HepG2 (cell line): ENCODE data around the gene ITGB5. TPM values are rescaled to one million over a fixed set of nuclear protein-coding genes. Genes with fewer than 3 reads are reported as not detected.

Source experiments
- ARID5B ChIP-seq: IDR thresholded peaks from 2 replicates; pipeline ENCODE4 v1.4.0; 2020; ENCODE audit warnings: mild to moderate bottlenecking, missing genetic modification reagents
- CREB1 ChIP-seq, 2 experiments: fragments of 450-650 bp in 1 of 2; IDR thresholded peaks; 2 replicates each; pipeline ENCODE4 v1.6.1; 2016 to 2017; ENCODE audit warnings: control low read depth in 1 of 2, mild to moderate bottlenecking in 1 of 2, missing compliant biosample characterization in 1 of 2, missing genetic modification characterization in 1 of 2
- EHMT2 ChIP-seq: fragments of 200-600 bp; sonication (generic); IDR thresholded peaks from 2 replicates; pipeline ENCODE4 v1.7.0; 2017; ENCODE audit warnings: antibody characterized with exemption, low read depth, low read length, borderline replicate concordance
- FOXA3 ChIP-seq: IDR thresholded peaks from 2 replicates; pipeline ENCODE4 v1.6.1; 2016; ENCODE audit warnings: missing genetic modification reagents, missing compliant biosample characterization
- HIC2 ChIP-seq: sonication (generic); formaldehyde crosslinking; IDR thresholded peaks from 2 replicates; pipeline ENCODE4 v1.9.0; 2022; ENCODE audit warnings: low read depth, missing genetic modification reagents
- HNRNPLL ChIP-seq: fragments of 200-400 bp; formaldehyde crosslinking; IDR thresholded peaks from 2 replicates; pipeline ENCODE4 v1.6.1; 2017; ENCODE audit warnings: mild to moderate bottlenecking, low read depth, low read length; ENCODE audit not compliant: poor library complexity, severe bottlenecking
- HOXD1 ChIP-seq: sonication (generic); formaldehyde crosslinking; IDR thresholded peaks from 2 replicates; pipeline ENCODE4 v1.5.0; 2020; ENCODE audit warnings: missing genetic modification reagents
- ISX ChIP-seq: sonication (generic); formaldehyde crosslinking; conservative IDR thresholded peaks from 2 replicates; pipeline ENCODE4 v1.5.0; 2020; ENCODE audit warnings: missing genetic modification reagents
- MBD4 ChIP-seq: IDR thresholded peaks from 2 replicates; pipeline ENCODE4 v1.6.1; 2012; ENCODE audit warnings: low read length, inconsistent platforms, borderline replicate concordance
- PTBP1 ChIP-seq: fragments of 200-400 bp; formaldehyde crosslinking; IDR thresholded peaks from 2 replicates; pipeline ENCODE4 v1.6.1; 2018; ENCODE audit warnings: low read length, low read depth; ENCODE audit not compliant: poor library complexity, severe bottlenecking
- RFX1 ChIP-seq: fragments of 450-650 bp; IDR thresholded peaks from 2 replicates; pipeline ENCODE4 v1.6.1; 2017
- SIX1 ChIP-seq: sonication (generic); formaldehyde crosslinking; IDR thresholded peaks from 2 replicates; pipeline ENCODE4 v1.4.0; 2020; ENCODE audit warnings: missing genetic modification reagents, borderline replicate concordance
- SKIL ChIP-seq: sonication (generic); formaldehyde crosslinking; IDR thresholded peaks from 2 replicates; pipeline ENCODE4 v1.8.0; 2022; ENCODE audit warnings: missing genetic modification reagents, mild to moderate bottlenecking, moderate library complexity, borderline replicate concordance
- SP2 ChIP-seq: sonication (generic); formaldehyde crosslinking; IDR thresholded peaks from 2 replicates; pipeline ENCODE4 v1.5.1; 2020; ENCODE audit warnings: mild to moderate bottlenecking, missing genetic modification reagents
- TBX2 ChIP-seq: sonication (generic); formaldehyde crosslinking; IDR thresholded peaks from 2 replicates; pipeline ENCODE4 v1.5.0; 2020; ENCODE audit warnings: missing genetic modification reagents, mild to moderate bottlenecking, borderline replicate concordance
- ZNF432 ChIP-seq: sonication (generic); formaldehyde crosslinking; IDR thresholded peaks from 2 replicates; pipeline ENCODE4 v1.5.0; 2020; ENCODE audit warnings: missing genetic modification reagents, mild to moderate bottlenecking, borderline replicate concordance
- ZNF557 ChIP-seq: sonication (generic); formaldehyde crosslinking; IDR thresholded peaks from 2 replicates; pipeline ENCODE4 v1.4.0; 2020; ENCODE audit warnings: missing genetic modification reagents
- ZNF577 ChIP-seq: sonication (generic); formaldehyde crosslinking; IDR thresholded peaks from 2 replicates; pipeline ENCODE4 v1.4.0; 2020; ENCODE audit warnings: mild to moderate bottlenecking, low read depth, missing genetic modification reagents, borderline replicate concordance
- ZNF644 ChIP-seq: IDR thresholded peaks from 2 replicates; pipeline ENCODE4 v1.6.1; 2016; ENCODE audit warnings: low read depth
- ZNF674 ChIP-seq: sonication (generic); formaldehyde crosslinking; IDR thresholded peaks from 2 replicates; pipeline ENCODE4 v1.5.0; 2020; ENCODE audit warnings: low read depth, mild to moderate bottlenecking, missing genetic modification reagents
- ZNF720 ChIP-seq: sonication (generic); formaldehyde crosslinking; IDR thresholded peaks from 2 replicates; pipeline ENCODE4 v1.4.0; 2020; ENCODE audit warnings: missing genetic modification reagents
- polyA plus RNA-seq, 8 experiments: library from polyadenylated mRNA; depleted of rRNA in 3 of 8; stranded (reverse) in 7 of 8; unstranded in 1 of 8; fragments of >200 nt; fragmentation: Illumina TruSeq in 4 of 8; extraction: Trizol in 4 of 8; gene quantifications; 2 replicates each; pipeline versions ENCODE4 v1.2.1 to v1.2.3, GENCODE V29; 2011 to 2016; ENCODE audit warnings: low read depth in 4 of 8, missing spikeins in 1 of 8, mixed read lengths in 1 of 8; ENCODE audit not compliant: insufficient read depth in 1 of 8
- total RNA-seq, 5 experiments: library from RNA; depleted of rRNA; stranded (reverse); fragments of >200 nt; fragmentation: Illumina TruSeq; extraction: Trizol; gene quantifications; 2 replicates each; pipeline ENCODE4 v1.2.3, GENCODE V29; 2016; ENCODE audit warnings: low read depth in 1 of 5

The ITGB5 gene
- total and polyA plus RNA-seq, 2 of the 13 experiments (the other 11 are each of a cell fraction or from before 2014, with no cell fraction given): 74.1 to 343 TPM

- TF ChIP-seq CREB1 (IDR thresholded peaks at IDR 0.05) (peak; percentile 40; the same call in 1 of the 2 replicates), CREB1 (CRISPR knock-in tag; IDR thresholded peaks at IDR 0.05) (peak; percentile 78), MBD4 (no peak), HOXD1 (CRISPR knock-in tag) (peak; percentile 39), ZNF674 (no peak), HIC2 (CRISPR knock-in tag) (no peak), ZNF644 (peak; percentile 84), HNRNPLL (no peak), ARID5B (CRISPR knock-in tag) (peak; percentile 94), SKIL (CRISPR knock-in tag) (peak; percentile 75), ISX (CRISPR knock-in tag) (no peak), FOXA3 (peak; percentile 96), SP2 (CRISPR knock-in tag) (no peak), ZNF720 (CRISPR knock-in tag) (no peak), ZNF577 (CRISPR knock-in tag) (no peak), PTBP1 (no peak), SIX1 (CRISPR knock-in tag) (peak; percentile 84; the same call in 1 of the 2 replicates), EHMT2 (no peak), TBX2 (CRISPR knock-in tag) (peak; percentile 70; the same call in 1 of the 2 replicates), ZNF432 (CRISPR knock-in tag) (no peak), RFX1 (no peak), ZNF557 (CRISPR knock-in tag) (no peak)
Measured at GRCh38 chr3:124833710-124834332, 53.3 kb downstream of the ITGB5 start (continued).
